D721Med (cell line): Measurements from ENCODE around the gene NUDT3.
A peak's percentile ranks its signal among the peaks of the same experiment; 100 is the strongest.
"Not testable (repeated sequence)": the region's sequence is repeated elsewhere in the genome, so short reads cannot be mapped to it uniquely, and the experiment has no call there.

Experiments used
- DNase-seq: peaks from one replicate; pipeline ENCODE4 v3.0.0; 2011; ENCODE audit warnings: low spot score; ENCODE audit not compliant: insufficient read length
- FAIRE-seq: peaks from 2 replicates; lab custom pipeline; 2011; peaks lifted over from hg19 to GRCh38; lab: Jason Lieb, UNC
- TF ChIP-seq, protein P1 (sequence below): IDR thresholded peaks from 2 replicates; pipeline ENCODE4 v1.5.1; 2012; ENCODE audit warnings: mild to moderate bottlenecking, control low read depth; ENCODE audit not compliant: insufficient read depth; ENCODE audit errors: missing control alignments

The NUDT3 gene

GRCh38 chr6:34359418-34360158, 32.9 kb downstream of the NUDT3 start:
- DNase-seq = no peak
- peak; percentile 6 for FAIRE-seq
- TF ChIP-seq, protein P1, sequence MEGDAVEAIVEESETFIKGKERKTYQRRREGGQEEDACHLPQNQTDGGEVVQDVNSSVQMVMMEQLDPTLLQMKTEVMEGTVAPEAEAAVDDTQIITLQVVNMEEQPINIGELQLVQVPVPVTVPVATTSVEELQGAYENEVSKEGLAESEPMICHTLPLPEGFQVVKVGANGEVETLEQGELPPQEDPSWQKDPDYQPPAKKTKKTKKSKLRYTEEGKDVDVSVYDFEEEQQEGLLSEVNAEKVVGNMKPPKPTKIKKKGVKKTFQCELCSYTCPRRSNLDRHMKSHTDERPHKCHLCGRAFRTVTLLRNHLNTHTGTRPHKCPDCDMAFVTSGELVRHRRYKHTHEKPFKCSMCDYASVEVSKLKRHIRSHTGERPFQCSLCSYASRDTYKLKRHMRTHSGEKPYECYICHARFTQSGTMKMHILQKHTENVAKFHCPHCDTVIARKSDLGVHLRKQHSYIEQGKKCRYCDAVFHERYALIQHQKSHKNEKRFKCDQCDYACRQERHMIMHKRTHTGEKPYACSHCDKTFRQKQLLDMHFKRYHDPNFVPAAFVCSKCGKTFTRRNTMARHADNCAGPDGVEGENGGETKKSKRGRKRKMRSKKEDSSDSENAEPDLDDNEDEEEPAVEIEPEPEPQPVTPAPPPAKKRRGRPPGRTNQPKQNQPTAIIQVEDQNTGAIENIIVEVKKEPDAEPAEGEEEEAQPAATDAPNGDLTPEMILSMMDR = no peak

DNA sequence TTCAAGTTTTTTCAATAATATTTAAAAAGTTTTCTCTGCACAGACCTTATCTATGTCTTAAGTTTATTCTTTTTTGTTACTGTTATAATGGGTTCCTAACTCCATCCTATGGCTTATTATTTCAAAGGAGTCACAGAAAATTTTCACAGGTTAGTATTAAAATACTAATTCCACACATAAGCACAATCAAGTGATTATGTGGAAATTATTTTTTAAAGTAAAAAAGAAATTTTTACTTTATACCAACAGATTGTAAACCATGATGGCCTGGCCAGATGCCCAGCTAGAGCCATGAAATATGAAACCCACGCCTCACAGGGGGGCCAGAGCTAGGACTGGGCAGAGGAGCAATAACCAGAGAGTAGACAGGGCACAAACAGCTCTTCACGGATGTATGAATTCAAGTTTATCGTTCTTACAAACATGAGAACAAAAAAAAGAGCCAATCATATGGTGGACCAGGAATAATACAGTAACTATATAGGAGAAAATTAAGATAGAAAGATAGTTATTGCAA, 34.0 kb downstream of the NUDT3 start:
- TF ChIP-seq, protein P1 = no peak
- FAIRE-seq = no peak
- DNase-seq = no peak

GRCh38 chr6:34357937-34358336, 34.5 kb downstream of the NUDT3 start:
- FAIRE-seq (no peak), DNase-seq (no peak)
- TF ChIP-seq, protein P1 = no peak

- FAIRE-seq = no peak
- no peak for DNase-seq
These were observed 36.6 kb downstream of the NUDT3 start for GRCh38 chr6:34355889-34356288.

DNA sequence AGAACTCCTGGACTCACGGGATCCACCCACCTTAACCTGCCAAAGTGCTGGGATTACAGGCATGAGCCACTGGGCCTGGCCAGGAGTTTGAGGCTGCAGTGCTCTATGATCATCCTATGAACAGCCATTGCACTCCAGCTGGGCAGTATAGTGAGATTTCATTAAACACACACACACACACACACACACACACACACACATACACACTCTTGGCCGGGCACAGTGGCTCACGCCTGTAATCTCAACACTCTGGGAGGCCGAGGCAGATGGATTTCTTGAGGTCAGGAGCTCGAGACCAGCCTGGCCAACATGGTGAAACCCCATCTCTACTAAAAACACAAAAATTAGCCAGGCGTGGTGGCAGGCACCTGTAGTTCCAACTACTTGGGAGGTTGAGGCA, 38.2 kb downstream of the NUDT3 start:
- not testable (repeated sequence) for DNase-seq, FAIRE-seq

More at GRCh38 chr6:34355889-34356288, 36.6 kb downstream of the NUDT3 start:
- TF ChIP-seq, protein P1 = no peak

DNA sequence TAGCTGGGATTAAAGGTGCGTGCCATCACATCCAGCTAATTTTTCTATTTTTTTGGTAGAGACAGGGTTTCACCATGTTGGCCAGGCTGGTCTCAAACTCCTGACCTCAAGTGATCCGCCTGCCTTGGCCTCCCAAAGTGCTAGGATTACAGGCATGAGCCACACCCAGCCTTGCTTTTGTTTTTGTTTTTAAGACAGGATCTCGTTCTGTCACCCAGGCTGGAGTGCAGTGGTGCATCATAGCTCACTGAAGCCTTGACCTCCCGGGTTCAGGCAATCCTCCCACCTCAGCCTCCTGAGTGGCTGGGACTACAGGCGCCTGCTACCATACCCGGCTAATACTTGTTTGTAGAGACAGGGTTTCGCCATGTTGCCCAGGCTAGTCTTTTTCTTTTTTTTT, 38.9 kb downstream of the NUDT3 start:
- not testable (repeated sequence) for DNase-seq, FAIRE-seq

DNA sequence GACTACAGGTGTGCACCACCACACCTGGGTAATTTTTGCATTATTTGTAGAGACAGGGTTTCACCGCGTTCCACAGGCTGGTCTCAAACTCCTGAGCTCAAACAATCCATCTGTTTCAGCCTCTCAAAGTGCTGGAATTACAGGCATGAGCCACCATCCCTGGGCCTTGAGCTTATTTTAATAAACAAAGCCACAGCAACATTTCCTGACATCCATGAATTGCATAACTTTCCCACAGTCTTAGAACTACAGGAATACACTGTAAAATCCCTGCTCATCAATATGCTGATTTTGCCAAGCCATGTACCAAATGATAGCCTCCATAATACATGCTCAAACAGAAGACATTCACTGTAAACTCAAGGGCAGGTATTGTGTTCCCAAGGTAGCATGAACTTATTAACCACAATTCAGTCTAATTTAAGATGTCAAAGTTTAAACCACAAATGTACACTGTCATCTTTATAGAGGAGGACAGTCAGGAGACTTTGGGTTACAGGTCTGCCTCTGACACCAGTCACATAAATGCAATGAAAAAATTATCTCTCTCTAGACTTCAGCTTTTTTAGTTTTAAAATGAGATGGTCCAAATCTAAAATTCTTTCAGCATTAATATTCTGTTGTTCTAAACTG, 40.0 kb downstream of the NUDT3 start:
- TF ChIP-seq, protein P1 = no peak
- FAIRE-seq (no peak), DNase-seq (no peak)

- FAIRE-seq (no peak), DNase-seq (no peak)
- TF ChIP-seq, protein P1 = no peak
These were observed 41.6 kb downstream of the NUDT3 start for GRCh38 chr6:34350934-34351217.
